HG02970 (cell line): ENCODE measurements around the gene BMP6.
"Not testable (repeated sequence)": the region's sequence is repeated elsewhere in the genome, so short reads cannot be mapped to it uniquely, and the experiment has no call there.

Source experiments
- ATAC-seq: cut with Tn5 transposase; IDR thresholded peaks from one replicate; pipeline ENCODE4 v1.9.1; 2021; ENCODE audit warnings: mild to moderate bottlenecking, moderate library complexity, moderate number of reproducible peaks; ENCODE audit not compliant: unreplicated experiment, low FRiP score

Gene BMP6

DNA sequence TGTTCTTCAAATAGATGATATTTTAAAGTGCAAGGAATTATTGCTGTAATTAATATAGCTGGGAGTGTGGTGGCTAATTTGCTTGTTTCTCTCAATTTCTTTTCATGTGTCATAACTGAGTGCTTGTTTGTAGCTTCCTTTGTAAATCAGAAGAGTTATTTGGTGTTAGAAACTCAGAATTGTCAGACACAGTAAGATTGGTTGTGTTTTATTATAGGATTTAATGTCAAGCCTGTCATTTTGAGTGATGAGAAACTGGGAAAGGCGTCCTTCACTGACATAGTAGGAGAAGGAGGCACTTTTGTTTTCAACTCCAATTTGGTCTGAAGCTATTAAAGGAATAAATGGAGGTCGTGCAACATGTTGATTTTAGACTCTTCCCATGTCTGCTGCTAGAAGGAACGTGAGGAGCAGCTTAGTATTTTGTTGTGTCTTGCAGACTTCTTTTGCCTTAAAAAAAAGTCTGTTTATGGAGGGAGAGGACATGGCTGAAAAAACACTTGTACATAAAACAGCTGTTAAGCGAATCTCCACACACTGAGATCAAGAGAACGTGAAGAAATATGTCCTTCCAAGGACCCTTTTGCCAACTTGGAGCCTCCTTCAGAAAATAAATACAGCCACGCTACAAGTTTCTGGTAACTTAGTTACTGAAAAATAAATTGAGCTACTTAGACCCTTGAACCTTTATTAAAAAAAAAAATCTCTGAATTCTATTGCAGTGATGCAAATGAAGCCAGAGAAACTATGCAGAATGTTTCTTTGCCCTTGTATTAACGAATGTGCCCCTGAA, 59.5 kb downstream of the BMP6 start:
- ATAC-seq = no peak

DNA sequence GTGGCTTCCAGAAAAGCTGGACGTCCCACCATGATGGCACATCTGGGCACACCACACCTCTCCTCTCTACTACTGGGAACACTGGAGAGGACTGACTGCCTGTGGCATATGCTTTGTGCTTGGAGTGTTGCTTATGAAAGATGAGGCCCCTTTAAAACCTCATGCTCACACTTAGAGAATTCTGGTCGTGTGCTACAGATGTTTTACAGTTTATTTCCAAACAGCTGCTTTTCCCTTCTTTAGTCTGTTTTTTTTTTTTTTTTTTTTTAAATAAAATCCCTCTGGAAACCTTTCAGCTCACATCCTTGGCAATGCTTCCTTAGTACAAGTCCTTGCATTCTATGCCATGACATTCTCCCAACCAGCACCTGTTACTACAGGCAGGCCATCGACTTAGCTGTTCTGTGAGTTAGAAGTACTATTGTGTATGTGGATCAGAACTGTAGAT, 60.3 kb downstream of the BMP6 start:
- no peak for ATAC-seq

DNA sequence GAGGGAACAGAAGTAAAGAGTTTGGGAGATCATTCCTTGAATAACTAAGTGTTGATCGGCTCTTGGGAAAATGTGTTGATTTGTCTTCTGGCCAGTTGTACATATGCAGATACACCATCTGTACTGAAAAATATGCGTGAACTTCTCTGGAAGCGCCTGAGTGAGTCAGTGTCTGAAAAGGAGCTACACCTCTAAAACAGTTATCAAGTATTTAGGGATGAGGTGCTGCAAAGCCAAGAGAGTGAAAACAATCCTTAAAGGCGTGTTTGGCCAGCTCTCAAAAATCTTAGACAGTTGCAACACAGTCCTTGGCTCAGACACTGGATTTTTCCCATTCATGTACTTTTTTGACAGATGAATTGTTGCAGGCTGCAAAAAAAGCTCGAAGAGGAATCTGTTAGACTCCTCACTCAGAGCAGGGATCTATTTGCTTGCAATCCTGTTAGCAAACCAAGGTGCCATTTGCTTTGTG, 61.3 kb downstream of the BMP6 start:
- ATAC-seq = no peak

DNA sequence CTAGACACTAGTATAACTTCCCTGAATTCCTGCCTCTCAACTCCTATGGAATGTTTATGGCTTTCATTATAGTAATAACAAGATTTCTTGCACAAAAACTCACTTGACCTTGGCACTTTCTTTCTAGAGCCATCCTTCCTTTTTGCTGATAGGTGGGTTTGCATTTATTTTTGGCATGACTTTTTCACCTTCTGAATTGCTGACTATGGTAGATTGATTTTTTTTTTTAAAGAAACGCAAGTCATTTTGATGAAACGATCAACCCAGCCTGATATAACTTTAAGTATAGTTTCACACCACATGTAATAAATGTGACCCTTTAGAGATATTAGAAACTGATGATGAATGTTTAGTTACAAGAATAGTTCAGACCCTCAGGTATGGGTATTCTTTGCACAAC, 61.8 kb downstream of the BMP6 start:
- ATAC-seq = no peak

DNA sequence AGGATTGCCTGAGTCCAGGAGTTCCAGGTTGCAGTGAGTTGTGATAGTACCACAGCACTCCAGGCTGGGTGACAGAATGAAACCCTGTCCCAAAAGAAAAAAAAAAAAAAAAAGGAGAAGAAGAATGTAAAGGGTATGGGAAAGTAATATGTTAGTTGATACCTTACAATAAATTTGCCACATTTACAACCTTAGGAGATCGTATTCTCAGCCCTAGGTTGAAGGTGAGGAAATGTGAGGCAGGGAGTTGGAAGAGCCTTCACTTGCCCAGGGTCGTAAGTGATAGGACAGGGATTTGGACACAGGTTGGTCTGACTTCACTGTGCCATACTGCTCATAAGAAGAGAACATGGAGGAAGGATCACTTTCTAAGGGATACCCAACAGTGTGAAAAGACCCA, 68.6 kb downstream of the BMP6 start:
- no peak for ATAC-seq

DNA sequence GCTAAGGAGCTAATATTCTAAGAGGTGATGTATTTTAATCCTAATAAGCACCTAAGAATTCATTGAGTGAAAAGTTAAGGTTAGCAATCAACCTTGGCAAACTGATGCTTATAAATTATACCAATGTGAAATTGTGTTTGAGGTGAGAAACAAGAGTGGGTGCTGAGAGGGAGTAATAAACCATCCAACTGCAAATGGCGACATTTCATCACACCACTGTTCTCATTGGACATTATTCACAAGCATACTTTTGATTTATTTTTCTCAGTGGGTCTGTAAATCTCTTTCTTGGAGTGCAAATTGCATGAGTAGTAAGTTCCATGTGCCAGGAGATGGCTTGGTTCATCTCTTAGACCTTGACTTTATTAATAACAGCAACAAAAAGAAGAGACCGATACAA, 71.5 kb downstream of the BMP6 start:
- ATAC-seq = no peak

DNA sequence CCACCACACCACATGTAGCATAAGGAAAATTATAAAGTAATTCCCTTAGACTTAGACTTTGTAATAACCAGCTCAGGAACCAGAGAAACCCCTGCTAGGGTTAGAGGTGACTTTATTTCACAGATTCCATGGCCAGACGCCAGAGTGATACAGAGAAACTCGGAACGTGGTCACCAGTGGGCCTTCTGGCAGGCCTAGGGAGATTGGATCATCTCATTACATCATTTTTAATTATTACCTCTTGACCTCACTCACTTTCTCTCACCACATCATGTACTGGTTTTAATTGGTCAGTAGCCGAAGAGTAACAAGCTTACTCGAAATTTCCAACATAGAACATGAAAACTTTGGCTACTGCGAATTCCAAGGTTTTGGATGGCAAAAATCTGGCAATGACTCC, 72.9 kb downstream of the BMP6 start:
- ATAC-seq = no peak

DNA sequence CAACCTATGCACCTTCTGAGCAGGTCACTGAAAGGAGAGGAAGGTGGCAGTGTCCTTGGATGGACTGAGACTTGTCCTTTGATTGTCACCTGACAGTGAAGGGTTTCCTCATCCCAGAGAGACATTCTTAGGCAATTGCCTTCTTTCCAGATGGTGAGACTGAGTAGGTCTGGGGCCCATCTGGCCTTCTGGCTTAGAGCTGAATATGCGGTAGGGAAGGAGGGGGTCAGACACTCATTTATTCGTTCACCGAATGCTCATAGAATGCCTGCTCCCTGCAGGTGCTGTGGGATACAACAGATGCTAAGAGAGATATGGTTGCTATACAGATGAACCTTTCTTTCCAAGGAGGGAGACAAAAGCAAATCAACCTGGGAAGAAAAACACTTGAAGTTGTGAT, 76.8 kb downstream of the BMP6 start:
- no peak for ATAC-seq

DNA sequence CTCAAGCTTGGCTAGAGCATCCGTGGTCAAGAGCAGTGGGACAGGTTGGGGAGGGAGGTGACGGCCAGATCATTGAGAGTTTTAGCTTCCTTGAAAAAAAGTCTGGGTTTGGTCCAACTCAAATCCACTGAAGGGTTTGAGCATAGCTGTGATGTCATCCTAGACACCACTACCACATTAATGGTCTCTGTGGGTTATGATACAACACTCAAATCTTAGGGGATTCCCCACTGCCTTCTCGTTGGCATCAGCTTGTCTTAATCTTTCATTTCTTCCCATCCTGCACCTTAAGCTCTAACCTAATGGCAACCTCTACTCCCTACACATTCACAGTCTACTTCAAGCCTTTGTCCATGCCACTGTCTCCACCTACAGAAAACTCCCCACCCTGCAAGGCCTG, 77.3 kb downstream of the BMP6 start:
- no peak for ATAC-seq

DNA sequence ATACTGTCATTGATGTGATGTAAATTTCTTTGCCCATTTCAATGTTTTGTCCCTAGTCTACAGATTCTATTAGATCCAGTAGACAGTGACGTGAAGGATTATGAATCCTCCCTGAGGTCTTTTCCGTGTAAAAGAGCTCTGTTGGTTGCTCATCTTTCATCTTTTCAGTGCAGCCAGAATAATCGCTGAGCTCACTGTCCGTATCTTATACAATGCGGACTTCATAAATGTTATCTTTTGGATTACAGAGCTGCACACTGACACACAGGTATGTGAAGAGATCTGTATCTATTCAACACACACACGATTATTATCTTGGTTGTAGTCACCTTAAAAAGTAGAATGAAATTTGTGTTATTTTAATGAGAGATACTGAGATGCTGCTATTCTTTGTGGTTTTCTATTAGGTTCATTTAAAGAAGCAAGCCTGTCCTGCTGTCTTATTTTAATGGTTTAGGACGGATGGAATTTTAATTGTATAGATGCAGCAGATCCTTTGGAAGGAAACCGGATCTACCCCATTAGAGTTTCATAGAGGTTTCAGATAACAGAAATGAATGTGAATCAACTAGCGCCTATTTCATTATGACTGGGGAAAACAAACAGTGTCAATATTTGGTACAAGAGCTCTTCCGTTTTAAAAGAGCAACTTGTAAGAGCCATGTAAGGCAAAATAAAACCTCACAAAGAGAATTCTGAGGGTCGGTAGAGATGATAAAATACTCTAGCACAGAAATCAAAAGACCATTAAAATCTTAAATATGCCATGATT, 79.4 kb downstream of the BMP6 start:
- ATAC-seq = no peak

DNA sequence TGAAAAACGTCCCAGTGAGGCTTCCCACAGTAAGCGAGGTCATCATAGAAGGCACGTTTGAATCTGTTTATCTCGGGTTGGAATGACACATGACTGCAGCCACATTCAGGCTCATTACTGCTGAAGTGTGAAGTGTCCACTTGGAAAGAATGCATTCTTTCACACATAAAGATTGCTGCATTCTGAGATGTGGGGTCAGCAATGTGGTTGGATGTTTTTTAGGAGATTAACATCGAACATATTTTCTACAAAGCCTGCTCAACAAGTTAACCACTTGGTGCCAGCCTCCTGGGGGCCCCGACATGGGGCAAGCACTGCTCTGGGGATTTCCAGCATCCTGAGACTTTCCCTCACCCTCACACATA, 79.9 kb downstream of the BMP6 start:
- no peak for ATAC-seq

DNA sequence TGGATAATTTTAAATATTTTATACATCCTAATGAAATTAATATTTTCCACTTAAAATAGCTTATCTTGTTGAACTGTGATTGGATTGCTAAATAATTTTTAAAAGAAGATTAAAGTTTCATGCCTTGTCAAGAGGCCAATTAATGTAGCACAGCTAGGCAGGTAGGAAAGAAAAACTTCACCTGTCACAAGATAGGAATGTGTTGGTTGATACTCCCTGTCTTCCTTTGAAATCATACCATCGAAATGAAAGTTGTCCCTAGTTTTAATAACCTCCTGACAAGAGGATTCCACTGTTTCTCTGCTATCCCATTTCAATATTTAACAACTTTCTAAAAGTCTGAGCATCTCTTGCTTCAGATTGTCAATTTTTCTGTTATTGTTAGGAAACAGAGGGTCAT, 80.8 kb downstream of the BMP6 start:
- no peak for ATAC-seq

DNA sequence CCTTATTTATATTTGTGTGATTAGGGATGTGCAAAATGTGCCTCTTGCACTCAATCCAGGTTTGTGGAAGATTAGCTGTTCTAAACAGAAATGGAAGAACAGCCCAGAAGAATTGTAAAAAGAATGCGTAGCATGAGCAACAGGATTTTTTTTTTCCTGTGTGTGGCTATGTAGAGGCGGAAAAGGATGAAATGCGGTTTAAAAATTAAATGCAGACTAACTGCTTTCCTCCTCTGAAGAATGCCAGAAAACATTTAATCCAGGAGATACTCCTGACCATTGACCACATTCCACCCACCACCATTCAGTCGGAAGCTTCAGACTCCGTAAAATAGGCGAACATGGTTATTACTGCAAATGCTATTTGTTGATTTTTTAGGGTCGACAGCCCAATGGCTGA, 83.4 kb downstream of the BMP6 start:
- no peak for ATAC-seq

DNA sequence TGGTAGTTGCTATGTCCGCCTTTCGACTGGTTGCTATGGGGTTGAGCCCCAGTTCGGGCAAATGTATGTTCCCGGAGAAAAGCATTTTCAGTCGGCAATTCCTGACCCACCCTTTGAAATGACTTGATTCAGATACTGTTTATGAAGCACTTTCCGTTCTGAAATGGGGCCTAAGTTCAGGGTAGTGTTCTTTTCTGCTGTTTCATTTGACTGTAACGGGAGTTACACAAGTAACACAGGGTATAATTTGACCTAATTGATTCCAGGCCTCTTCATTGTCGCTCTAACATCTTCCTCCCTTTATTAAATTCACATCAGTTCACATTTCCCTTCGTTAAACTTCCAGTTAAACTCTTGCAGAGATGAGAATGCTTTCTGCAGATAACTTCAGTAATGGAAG, 85.5 kb downstream of the BMP6 start:
- no peak for ATAC-seq

DNA sequence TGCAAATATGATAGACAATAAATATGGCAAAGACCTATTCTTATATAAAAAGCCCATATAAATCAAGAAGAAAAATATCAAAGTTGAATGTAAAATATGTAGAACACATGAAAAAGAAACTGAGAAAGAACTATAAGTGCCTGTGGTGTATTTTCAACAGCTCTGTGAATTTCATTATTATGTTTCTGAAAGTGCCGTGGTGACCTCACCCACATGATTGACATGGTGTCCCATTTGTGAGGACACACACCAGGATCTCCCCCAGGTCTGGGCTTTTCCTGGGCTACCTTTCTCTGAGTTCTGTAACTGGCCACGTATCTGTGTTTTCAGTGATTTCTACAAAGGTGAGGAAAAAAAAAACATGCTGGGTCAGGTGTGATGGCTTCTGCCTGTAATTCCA, 86.7 kb downstream of the BMP6 start:
- ATAC-seq = no peak

DNA sequence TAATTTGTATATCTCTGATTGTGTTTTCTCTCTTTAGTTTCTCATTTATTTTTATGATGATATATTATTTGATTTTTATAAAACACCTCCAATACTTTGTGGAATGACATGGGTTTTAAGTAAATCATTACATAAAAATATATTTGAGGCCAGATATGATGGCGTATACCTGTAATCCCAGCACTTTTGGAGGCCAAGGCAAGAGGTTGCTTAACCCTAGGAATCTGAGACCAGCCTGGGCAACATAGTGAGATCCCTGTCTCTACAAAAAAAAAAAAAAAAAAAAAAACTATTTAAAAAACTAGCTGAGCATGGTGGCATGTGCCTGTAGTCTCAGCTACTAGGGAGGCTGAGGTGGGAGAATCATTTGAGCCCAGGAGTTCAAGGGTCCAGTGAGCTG, 87.3 kb downstream of the BMP6 start:
- ATAC-seq = no peak

DNA sequence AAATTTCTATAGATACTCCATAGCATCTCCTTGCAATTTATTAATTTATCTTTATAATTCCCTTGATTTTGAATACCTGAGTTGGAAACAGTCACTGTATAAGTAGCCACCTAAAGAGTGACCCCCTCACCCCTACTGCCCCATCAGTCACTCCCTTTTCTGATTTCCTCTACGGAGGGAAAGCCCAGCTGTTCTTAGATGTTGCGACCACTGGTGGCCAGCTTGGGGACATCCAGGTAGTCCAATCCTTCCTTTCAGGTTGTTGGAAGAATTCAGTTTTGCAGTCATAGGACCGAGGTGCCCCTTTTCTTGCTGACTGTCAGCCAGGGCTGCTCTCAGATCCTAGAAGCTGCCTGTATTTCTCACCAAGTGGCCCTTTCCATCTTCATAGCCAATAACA, 87.8 kb downstream of the BMP6 start:
- ATAC-seq = no peak

DNA sequence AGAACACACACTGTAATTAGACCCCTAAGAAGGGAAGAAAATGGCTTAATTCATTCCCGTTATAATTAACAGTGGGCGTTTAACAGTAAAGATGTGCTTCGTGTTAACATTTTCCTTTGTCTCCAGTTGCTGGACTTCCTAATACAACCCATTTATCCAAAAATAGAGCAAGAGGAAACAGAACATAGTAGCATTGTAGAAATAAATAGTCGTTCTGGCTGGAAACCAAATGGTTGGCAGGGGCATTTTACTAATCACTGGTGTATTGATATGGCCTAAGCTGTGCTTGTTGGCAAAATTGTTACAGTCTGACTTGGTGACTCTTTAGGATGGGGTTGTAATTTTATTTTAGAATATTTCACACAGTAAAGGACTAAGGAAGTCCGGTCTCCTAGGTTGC, 89.8 kb downstream of the BMP6 start:
- ATAC-seq = no peak

DNA sequence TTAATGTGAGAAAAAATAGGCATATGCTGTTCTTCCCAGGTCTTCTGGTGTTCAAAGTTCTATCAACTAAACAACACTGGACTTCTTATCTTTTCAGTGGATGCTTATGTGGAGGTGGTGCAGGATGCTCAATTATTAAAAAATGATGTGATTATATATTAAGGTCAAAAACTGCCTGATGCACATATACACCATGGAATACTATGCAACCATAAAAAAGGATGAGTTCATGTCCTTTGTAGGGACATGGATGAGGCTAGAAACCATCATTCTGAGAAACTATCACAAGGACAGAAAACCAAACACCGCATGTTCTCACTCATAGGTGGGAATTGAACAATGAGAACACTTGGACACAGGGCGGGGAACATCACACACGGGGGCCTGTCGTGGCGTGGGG, 91.3 kb downstream of the BMP6 start:
- ATAC-seq = not testable (repeated sequence)

DNA sequence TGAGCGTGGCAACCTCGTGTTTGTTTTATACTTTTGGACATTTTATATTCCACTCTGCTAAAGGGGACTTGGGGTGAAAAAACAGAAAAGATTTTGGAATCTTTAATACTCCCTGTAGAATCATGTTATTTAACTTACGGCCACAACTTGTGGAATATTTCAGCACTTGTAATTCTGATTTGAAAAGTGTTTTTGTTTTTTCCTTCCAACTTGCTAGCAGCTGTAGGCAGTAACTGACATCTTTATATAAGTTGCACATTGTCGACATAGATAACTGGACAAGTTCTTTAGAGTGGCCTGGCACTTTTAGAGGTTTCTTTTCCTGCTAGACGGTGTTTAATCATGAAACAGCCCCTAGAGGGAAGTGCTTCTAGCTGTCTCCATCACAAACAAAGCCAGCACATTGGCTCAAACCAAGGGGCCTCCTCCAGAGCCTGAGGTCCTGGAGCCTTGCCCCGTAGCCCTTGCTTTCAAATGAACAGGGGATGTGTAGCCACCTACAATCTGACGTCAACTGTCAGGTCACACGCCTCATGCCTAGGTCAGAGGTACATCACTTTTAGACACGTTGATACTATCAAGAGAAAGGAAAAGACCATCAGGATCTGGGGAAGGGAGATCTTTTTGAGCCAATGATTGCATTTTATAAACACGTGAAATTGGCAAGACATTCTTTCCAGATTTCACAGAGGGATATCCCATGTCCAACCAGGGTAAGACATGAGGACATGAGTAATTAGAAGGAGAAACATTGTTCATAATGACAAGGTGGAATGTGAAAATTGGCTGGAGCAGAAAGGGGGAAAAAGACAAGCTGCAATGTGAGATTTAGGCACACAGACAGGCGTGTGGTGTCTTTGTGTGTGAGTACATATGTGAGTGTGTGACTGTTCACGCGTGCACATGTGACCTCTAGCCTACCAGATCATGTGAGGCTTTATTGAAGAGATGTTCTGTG, 92.6 kb downstream of the BMP6 start:
- no peak for ATAC-seq
